Measurements from ENCODE around the gene TAS1R3. TPM values are rescaled to one million over a fixed set of nuclear protein-coding genes. Genes with fewer than 3 reads are reported as not detected.

The TAS1R3 gene
- total RNA-seq, 1 donor from 2014 or later = 0.93 TPM

DNA sequence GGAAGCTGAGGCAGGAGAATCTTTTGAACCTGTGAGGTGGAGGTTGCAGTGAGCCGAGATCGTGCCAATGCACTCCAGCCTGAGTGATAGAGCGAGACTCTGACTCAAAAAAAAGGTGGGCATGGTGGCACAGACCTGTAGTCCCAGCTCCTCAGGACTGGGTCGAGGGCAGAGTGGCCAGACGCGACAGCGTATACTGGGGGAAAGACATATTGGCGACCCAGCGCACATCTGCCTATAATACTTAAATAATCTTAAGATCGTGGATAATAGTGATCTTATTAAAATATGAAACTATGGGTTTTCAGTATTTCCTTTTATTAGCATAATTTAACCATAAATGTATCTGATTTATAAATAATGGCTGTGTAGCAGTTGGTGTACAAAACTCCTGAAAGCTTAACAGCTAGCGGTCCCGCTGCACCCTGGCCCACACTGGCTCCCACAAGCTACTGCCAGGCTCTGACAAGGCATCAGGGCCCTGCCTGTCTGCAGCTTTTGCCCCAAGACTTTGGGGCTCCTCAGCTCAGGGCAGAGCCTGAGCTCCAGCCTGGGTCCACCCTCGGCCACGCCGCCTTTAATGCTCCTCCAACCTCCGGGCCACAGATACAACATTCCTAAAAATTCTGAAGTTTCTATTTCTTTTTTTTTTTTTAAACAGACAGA, 46.6 kb downstream of the TAS1R3 start:
- H3K36me3 ChIP-seq = peaks cover 11% of the 10 kb centered on the region
- no peaks in the 10 kb centered on the region for H3K27me3 ChIP-seq (ENCODE audit: low read depth)
- peaks cover 41% of the 10 kb centered on the region for H3K4me1 ChIP-seq
- no peaks in the 10 kb centered on the region for H3K9me3 ChIP-seq (replicated peaks)
- no peak for DNase-seq
- intact Hi-C loops (cut with micrococcal nuclease) = no loop called here
- TF ChIP-seq, protein P1, sequence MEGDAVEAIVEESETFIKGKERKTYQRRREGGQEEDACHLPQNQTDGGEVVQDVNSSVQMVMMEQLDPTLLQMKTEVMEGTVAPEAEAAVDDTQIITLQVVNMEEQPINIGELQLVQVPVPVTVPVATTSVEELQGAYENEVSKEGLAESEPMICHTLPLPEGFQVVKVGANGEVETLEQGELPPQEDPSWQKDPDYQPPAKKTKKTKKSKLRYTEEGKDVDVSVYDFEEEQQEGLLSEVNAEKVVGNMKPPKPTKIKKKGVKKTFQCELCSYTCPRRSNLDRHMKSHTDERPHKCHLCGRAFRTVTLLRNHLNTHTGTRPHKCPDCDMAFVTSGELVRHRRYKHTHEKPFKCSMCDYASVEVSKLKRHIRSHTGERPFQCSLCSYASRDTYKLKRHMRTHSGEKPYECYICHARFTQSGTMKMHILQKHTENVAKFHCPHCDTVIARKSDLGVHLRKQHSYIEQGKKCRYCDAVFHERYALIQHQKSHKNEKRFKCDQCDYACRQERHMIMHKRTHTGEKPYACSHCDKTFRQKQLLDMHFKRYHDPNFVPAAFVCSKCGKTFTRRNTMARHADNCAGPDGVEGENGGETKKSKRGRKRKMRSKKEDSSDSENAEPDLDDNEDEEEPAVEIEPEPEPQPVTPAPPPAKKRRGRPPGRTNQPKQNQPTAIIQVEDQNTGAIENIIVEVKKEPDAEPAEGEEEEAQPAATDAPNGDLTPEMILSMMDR (IDR thresholded peaks at IDR 0.05; ENCODE audit: borderline replicate concordance) = no peak
- no peak overlapping the region for H3K27ac ChIP-seq (replicated peaks)
- no peak overlapping the region for H3K4me3 ChIP-seq

DNA sequence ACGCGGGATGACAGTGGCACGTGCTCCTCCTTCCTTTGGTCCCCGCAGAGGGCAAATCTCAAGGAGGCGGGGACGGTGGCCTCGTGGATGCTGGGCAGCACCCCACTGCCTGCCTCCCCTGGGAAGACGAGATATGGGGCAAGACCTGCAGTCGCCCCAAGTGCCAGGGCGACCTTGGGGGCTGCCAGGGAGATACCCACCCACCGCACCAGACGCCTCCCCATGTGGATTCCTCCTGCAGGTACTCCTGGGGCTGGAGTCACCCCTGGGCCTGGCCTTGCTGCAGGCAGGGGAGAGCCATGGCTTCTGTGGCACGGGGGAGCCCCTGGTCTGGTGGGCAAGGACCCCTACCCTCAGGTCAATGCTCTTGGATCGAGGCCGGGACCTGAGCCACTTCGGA, 49.8 kb downstream of the TAS1R3 start:
- no peak for DNase-seq
- intact Hi-C loops (cut with micrococcal nuclease) = no loop called here
- TF ChIP-seq, protein P1 (IDR thresholded peaks at IDR 0.05; ENCODE audit: borderline replicate concordance) = no peak
- H3K27ac ChIP-seq (replicated peaks) = no peak overlapping the region
- H3K4me3 ChIP-seq = no peak overlapping the region
- no peaks in the 10 kb centered on the region for H3K9me3 ChIP-seq (replicated peaks)
- peaks cover 11% of the 10 kb centered on the region for H3K36me3 ChIP-seq
- no peaks in the 10 kb centered on the region for H3K27me3 ChIP-seq (ENCODE audit: low read depth)
- H3K4me1 ChIP-seq = peaks cover 19% of the 10 kb centered on the region

DNA sequence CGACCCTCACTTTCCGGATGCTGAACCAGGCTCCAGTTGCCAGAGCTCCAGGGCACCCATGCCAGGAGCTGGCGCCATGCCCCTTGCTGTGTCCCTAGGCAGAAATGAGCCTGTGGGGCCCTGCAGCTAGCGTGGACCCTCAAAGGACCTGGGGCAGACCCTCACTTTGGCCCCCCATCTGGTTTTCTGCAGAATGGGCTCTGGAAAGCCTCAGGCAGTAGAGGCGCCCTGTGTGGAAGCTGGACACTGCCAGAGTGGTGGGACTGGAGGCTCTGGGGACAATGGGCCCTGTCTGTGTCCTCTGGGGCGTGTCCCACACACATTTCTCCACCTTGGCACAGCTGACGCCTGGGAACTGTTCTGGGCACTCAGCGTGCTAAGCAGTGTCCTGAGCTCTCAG, 50.2 kb downstream of the TAS1R3 start:
- no peak overlapping the region for H3K4me3 ChIP-seq
- no peaks in the 10 kb centered on the region for H3K9me3 ChIP-seq (replicated peaks)
- peaks cover 16% of the 10 kb centered on the region for H3K36me3 ChIP-seq
- H3K27ac ChIP-seq (replicated peaks) = no peak overlapping the region
- H3K4me1 ChIP-seq = peaks cover 15% of the 10 kb centered on the region
- no peaks in the 10 kb centered on the region for H3K27me3 ChIP-seq (ENCODE audit: low read depth)
- TF ChIP-seq, protein P1 (IDR thresholded peaks at IDR 0.05; ENCODE audit: borderline replicate concordance) = no peak
- intact Hi-C loops (cut with micrococcal nuclease) = no loop called here
- no peak for DNase-seq

Small RNA genes lying within 50 kb of the gene (microRNA-seq; reads per million reads assigned to microRNA genes)
- 1.2 reads per million for gene MIR6726
- not detected for gene MIR6727
- not detected for gene MIR6808

Other genes starting within 250 kb of the TAS1R3 start
- 3.8 TPM for gene C1orf159, start 215.2 kb upstream of the TAS1R3 start, total RNA-seq
- not detected for gene TTLL10, start 157.4 kb upstream of the TAS1R3 start, total RNA-seq
- not detected for gene TNFRSF18, start 124.7 kb upstream of the TAS1R3 start, total RNA-seq
- gene TNFRSF4, start 117.1 kb upstream of the TAS1R3 start, total RNA-seq = 2.2 TPM
- gene SDF4, start 99.3 kb upstream of the TAS1R3 start, total RNA-seq = 114 TPM
- gene B3GALT6, start 99.0 kb upstream of the TAS1R3 start, total RNA-seq = 7.9 TPM
- gene C1QTNF12, start 84.6 kb upstream of the TAS1R3 start, total RNA-seq = 0.55 TPM
- 36.9 TPM for gene UBE2J2, start 57.4 kb upstream of the TAS1R3 start, total RNA-seq
- gene SCNN1D, start 50.8 kb upstream of the TAS1R3 start, total RNA-seq = 3.5 TPM
- gene ACAP3, start 23.4 kb upstream of the TAS1R3 start, total RNA-seq = 49.7 TPM
- gene PUSL1, start 22.7 kb upstream of the TAS1R3 start, total RNA-seq = 10.4 TPM
- 70.1 TPM for gene INTS11, start 6.6 kb upstream of the TAS1R3 start, total RNA-seq
- gene CPTP, start 6.5 kb upstream of the TAS1R3 start, total RNA-seq = 99.2 TPM
- gene DVL1, start 18.1 kb downstream of the TAS1R3 start, total RNA-seq = 93.0 TPM
- gene MXRA8, start 27.3 kb downstream of the TAS1R3 start, total RNA-seq = 20.2 TPM
- gene AURKAIP1, start 43.9 kb downstream of the TAS1R3 start, total RNA-seq = 219 TPM
- 46.1 TPM for gene CCNL2, start 68.1 kb downstream of the TAS1R3 start, total RNA-seq
- gene MRPL20, start 76.0 kb downstream of the TAS1R3 start, total RNA-seq = 135 TPM
- gene ANKRD65, start 90.0 kb downstream of the TAS1R3 start, total RNA-seq = 1.7 TPM
- 13.7 TPM for gene VWA1, start 104.4 kb downstream of the TAS1R3 start, total RNA-seq
- gene ATAD3C, start 118.4 kb downstream of the TAS1R3 start, total RNA-seq = 2.8 TPM
- gene ATAD3B, start 140.5 kb downstream of the TAS1R3 start, total RNA-seq = 8.3 TPM
- 19.4 TPM for gene ATAD3A, start 180.9 kb downstream of the TAS1R3 start, total RNA-seq
- gene TMEM240, start 209.3 kb downstream of the TAS1R3 start, total RNA-seq = 7.2 TPM
- 104 TPM for gene SSU72, start 243.6 kb downstream of the TAS1R3 start, total RNA-seq